Esophagus squamous epithelium (tissue), 4 donors: Measurements from ENCODE around the gene APOBEC3A.
A peak's percentile ranks its signal among the peaks of the same experiment; 100 is the strongest.

ENCODE experiments used
- CTCF ChIP-seq, 6 experiments: fragments of 450-650 bp in 4 of 6; fragments of 200-600 bp in 2 of 6; sonication (generic) in 2 of 6; IDR thresholded peaks; one replicate each; pipeline ENCODE4 v1.5.1; 2016 to 2019; ENCODE audit warnings: antibody characterized with exemption in 6 of 6, mild to moderate bottlenecking in 4 of 6, moderate library complexity in 4 of 6
- POLR2A ChIP-seq, 4 donors: fragments of 450-650 bp; IDR thresholded peaks; one replicate each; pipeline ENCODE4 v1.6.1; 2017; ENCODE audit warnings: antibody characterized with exemption in 4 of 4, mild to moderate bottlenecking in 4 of 4, moderate library complexity in 3 of 4

GRCh38 chr22:38981992-38982927 lies 24.9 kb downstream of the APOBEC3A start, which contains the start of gene APOBEC3B:
- TF ChIP-seq CTCF (IDR thresholded peaks at IDR 0.05) (no peak), POLR2A (IDR thresholded peaks at IDR 0.05) (peak in 1 of 4 donors; percentile 49)
